CD4-positive, alpha-beta T cell treated with Interleukin-6 at 100 ng/mL for 8 hours (primary cell): ENCODE measurements around the gene ZNF609.
"Not testable (repeated sequence)": the region's sequence is repeated elsewhere in the genome, so short reads cannot be mapped to it uniquely, and the experiment has no call there.

Experiments used
- DNase-seq: peaks from one replicate; pipeline ENCODE4 v3.0.0-alpha.2; 2020; ENCODE audit warnings: mixed read lengths, low spot score

ZNF609 gene

DNA sequence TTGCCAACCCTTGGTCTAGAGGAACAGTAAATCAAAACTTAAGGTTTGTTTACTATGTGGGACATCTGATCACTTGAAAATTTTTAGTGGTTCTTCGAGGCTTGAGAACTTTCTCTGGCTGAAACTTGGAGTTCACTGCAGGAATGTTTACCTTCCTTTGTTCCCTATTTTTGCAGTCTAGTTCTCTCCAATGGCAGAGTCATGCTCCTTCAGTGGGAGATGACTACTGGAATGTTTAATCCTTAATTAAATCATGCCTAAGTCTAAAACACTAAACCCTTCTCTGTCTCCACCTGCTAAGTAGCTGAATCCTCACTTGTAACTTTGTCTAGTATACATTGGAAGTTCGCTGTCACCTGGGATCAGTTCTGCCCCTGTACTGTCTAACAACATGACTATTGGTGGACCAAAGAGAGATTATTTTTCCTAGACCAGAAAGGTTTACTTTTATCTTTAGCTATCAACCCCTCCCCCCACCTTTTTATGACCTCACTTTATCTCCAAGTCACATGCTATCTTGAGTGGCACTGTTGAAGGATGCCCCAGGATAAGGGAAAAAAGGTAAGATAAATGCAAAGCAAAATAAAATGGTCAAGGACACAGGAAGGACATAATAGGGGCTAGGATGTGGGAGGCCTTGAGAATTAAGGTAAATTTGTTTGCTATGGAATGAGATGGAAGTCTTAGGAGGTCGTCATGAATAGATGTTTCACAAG, 1.2 kb upstream of the ZNF609 start:
- no peak for DNase-seq

DNA sequence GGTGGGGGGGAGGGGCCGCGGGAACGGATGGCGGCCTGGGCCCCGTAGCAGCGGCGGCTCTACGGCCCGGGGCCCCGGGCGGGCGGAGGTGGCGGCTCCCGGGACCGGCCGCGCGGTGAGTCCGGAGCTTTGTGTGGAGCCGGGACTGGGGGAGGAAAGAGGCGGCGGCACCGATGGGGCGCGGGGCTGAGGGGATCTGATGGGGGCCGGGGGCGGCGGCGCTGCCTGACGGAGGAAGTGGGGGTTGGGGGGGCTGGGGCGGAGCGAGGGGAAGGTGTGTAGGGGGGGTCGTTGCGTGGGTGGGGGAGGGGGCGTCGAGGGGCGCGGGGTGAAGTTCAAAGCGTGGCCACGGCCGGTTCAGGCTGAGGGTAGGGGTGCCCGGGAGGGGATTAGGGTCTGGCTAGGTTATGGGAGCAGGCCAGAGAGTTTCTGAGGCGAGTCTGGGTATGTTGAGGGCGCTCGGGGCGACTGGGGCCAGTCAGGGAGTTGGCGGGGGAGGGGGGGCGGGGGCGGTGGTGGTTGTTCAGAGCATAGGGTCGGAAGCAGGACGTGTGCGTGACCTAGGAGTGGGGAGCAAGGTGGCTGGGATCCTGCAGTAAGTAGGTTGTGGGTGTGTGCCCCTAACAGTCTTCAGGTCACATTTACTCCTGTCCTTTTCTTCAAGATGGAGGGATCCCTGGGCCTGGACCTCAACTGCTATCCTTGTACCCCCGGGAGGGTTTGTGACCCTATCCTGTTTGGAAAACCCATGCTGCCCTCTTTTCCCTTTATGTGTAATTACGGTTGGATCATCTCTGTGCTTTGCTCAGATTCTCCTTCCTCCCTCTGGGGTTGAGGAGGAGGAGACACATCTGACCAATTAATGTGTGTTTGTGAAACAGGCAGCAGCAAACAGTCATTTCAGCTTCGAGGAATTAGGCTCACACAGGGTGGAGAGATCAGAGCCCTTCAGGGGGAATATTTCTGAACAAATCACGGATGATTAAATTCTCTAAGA, 644 bp downstream of the ZNF609 start:
- peak; percentile 25 for DNase-seq

DNA sequence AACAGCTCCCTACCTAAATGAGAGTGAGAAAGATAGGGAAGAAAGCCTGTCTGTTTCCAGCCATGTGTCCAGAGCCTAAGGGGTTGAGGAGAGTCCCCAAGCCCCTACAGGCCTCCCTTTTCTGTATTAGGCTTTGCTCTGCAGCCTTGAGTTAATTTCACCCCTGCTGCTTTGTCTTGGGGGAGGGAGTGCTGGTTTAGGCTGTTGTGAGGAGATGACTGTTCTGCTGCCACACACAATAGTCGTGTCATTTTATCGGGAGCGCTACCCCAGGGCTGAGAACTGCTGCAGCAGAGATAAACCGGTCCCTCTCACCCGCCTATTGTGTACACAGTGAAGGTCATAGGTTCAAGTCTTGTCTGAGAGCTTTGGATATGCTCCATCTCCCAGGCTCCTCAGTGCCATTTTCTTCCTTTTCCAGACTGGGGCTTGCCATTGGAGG, 1.4 kb downstream of the ZNF609 start:
- peak; percentile 4 for DNase-seq

DNA sequence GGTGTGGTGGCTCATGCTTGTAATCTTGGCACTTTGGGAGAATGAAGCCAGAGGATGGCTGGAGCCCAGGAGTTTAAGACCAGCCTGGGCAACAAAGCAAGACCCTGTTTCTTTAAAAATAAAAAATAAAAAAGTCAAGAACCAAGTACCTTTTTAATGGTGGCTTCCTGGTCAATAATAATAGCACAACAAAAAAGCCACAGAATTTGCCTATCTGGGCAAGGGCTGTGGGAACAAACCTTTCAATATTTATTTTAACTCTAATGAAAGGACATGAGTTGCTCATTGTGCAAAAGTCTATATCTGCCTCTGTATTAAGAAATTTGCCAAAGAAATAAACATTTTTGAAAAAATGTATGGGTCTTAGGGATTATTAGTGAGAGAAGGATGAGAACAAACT, 2.1 kb downstream of the ZNF609 start:
- DNase-seq: no peak

DNA sequence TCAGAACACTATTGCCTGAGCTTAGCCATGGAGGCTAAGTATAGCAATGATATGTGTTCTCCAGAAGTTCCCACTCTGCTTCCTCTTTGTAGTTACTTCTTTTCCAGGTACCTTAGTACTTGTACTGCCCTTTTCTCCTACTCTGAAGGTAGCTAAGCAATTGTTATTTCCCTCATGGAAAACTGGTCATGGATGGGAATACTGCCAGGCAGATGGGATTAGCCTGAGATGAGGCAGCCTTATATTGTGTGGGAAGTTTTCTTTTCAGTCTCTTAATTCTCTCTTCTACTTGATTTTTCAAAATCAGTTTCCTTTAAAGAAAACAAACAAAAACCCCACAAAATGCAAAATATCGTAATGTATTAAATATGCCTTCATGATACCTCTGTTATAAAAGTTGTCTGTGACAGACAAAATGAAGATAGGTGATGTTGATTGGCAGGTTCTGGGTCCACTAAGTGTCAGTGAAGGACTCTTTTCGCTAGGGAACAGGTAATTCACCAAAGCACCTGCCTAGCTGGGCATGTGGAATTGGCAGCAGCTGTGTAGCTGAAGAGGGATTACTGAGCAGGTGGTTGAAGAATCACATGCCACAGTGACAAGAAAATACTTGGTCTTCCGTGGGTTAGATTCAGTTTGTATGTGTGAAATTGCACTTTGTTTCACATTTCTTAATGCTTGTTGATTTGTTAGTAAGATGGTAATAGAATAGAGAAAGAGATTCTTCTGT, 4.1 kb downstream of the ZNF609 start:
- no peak for DNase-seq

DNA sequence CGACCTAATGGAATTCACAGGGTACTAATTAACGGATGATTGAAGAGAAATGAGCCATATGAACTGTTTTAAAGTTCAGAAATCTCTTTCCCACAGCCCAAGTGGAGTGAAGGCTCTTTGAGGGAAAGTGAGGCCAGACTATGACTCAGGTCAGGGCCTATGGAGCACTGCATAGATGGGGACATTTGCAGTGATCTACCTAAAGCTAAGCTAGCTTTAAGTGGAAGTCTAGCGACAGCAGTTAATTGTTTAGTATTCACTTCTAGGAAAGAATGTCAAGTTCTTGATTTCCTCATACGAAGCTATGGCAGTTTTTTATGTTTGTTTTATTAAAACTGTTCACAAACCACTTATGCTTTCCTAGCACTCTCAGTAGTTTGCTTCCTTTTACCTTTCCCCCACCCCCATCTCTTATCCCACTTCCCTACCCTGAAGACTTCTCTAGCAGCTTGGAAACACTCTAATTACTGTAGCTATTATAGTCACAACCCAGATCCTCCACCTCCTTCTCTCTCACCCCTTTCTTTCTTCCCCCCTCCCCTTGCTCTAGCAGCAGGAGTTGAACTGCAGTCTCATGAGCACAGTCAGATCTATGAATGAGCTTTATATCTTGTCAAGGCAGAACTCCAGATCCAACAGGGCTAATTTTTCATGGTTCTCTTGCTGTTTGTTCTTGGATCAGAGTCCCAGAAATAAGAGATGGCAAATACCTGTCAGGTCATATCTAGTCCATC, 6.2 kb downstream of the ZNF609 start:
- DNase-seq: no peak

DNA sequence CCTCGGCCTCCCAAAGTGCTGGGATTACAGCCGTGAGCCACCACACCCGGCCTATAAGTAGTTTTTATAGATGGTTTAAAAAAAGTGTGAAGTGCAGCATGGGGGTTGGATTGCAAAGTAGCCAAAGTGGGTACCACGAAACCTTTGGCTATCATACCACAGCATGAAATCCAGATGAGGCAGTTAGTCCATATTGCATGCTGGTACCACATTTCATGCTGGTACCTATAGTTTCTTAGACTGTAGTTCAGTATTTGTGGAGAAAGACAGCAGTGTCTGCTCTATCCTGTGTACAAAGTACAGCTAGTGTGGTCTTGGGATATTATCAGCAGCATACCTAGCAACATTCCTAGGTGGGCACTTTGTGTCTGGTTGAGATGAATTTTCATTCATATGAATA, 11.8 kb downstream of the ZNF609 start:
- no peak for DNase-seq

DNA sequence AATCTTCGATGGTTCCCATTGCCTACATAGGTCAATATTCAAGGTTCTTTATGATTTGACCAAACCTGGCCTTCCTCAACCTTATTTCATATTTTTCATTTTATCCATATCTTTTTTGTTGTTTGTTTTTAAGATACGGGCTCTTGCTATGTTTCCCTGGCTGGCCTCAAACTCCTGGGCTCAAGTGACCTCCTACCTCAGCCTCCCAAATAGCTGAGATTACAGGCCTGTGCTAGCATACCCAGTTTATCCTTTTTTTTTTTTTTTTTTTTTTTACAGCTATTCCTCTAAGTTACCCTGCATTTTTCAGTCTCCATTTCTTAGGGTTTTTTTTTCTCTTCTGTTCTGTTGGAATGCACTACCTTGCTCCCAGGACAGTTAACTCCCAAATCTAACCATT, 14.5 kb downstream of the ZNF609 start:
- DNase-seq: no peak

DNA sequence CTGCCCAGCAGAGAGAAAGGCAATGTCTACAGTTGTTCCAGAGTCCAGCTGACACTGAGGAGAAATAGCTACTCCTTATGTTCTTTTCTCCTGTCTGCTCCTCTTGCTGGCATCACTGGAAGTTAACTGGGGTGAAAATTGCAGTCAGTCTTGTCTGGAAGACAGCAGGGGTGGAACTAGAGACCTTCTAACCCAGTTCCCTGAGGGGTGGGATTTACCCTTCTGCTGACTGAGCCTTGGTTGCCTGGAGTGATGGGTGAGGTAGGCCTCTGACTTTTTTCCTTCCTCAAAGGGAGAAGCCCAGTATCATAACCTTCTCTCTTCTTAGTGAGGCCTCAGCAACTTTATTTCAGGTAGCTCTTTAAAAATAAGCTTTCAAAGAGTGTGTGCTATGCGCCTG, 16.2 kb downstream of the ZNF609 start:
- no peak for DNase-seq

DNA sequence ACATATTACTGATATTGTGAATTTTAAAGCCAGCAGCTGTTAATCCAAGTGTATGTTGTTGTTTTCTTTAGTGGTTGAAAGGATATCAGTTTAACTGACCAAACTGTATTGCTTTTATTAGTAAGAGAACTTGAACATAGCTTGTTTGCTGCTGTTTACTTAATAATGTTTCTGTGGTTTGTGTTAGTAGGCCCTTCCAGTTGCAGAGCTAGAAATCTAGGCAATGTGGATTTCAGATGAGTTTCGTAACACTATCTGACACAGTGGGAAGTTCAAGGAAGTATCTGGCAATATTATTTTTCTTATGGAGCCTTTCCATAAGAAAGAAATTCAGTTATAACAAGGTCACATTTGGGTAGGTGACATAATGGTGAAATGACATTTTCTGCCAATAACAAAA, 18.5 kb downstream of the ZNF609 start:
- DNase-seq: no peak

DNA sequence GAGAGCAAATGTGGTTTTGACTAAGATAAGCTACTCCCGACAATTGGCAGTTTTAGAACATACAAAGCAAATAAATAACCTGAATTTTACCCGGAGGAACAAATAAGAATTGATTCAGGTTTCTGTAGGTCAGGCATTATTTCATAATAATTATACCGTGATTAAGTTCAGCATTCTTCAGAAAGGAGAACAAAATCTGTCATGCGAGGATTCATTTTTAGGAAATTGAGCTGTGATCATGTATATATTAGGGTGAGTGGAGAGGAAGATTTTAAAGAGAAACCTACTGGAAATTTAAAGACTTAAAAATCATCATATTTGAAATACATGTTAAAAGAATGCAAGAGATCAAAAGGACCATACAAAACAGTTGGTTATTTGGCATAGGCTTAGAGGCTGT, 20.5 kb downstream of the ZNF609 start:
- DNase-seq: no peak

DNA sequence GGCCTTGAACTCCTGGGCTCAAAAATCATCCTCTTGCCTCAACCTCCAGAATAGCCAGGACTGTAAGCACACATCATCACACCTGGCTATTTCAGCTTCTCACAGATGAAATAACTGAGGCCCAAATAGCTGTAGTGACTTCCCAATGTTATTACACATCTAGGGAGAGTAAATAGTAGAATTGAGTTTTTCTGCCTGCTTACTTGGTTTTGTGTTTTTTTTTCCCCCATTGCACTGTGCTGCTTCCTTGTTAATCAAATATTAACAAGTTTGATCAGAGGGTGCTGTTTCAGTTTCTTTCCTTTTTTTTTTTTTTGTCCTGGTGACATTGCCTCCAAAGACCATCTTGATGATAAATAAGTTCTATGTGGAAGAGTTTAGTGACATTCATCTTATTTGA, 23.4 kb downstream of the ZNF609 start:
- DNase-seq: no peak

DNA sequence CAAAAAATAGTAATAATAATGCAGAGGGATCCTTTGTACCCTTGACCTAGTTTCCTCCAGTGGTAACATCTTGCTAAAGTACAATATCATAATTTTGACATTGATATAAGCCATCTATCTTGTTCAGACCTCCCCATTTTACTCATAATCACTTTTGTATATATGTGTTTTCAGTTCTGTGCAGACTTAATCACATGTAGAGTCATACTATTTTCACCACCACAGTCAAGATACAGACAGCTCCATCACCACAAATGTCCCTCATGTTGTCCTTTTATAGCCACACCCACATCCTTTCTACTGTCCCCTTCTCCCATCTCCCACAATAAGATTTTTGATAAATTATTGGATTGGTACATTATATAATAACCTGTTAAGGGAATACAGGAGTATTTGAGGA, 25.4 kb downstream of the ZNF609 start:
- DNase-seq: no peak

DNA sequence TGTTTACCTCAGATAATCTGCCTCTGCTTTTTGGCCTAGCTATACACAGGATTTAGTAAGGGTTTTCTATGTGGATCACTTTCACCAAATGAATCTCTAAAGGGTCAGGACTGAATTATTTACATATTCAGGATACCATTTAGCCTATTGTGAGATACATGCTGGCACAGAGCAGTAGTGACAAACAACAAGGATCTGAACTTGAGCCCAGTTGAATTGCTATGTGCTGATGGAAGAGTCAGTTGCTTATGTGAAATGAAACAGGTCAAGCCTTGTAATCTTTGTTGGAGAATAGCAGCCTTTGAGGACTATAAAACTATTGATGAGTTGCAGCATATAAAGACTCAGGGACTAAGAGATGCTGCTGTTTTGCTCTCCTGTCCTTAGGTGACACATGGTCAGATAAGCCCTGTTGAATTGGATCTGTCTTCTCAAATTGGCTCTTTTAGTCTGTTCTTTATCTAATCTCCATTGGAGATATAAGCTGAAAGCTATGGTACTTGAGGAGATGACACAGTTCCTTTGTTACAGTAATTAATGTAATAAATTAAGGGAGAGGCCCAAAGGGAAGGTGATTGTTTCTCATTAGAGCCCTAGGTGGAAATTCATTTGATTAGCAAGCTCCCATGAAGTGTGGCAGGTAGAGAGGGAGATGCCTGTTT, 30.4 kb downstream of the ZNF609 start:
- no peak for DNase-seq

DNA sequence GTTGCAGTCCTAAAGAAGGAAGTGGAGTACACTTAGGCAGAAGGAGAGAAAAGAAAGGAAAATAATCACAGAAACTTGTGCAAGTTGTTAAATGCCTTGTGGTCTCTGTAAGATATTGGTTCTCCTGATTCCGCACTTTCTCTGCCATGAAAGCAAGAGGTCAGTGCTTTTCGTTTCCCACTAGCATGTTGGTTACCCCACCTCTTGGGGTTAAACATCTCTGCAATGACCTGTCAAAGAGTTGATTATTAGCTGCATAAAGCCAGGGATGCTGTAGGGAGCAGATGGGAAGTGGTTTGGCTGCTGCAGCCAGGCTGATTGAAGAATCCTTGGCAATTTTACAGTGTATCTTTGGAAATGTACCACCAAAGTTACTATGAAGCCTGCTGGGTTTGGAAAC, 33.3 kb downstream of the ZNF609 start:
- DNase-seq: no peak

DNA sequence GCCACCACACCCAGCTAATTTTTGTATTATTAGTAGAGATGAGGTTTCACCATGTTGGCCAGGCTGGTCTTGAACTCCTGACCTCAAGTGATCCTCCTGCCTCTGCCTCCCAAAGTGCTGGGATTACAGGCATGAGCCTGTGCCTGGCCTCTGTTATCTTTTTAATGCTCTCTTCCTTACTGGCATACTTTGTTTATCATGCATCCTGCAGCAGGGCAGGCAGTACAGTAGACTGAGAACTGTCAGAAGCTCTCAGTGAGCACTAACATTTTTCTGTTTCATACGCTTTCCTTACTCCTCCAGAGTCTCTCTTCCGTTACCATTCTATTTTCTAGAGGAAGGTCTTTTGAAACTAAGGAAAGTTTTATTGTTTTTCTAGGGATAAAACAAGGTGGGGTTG, 35.6 kb downstream of the ZNF609 start:
- DNase-seq: not testable (repeated sequence)

DNA sequence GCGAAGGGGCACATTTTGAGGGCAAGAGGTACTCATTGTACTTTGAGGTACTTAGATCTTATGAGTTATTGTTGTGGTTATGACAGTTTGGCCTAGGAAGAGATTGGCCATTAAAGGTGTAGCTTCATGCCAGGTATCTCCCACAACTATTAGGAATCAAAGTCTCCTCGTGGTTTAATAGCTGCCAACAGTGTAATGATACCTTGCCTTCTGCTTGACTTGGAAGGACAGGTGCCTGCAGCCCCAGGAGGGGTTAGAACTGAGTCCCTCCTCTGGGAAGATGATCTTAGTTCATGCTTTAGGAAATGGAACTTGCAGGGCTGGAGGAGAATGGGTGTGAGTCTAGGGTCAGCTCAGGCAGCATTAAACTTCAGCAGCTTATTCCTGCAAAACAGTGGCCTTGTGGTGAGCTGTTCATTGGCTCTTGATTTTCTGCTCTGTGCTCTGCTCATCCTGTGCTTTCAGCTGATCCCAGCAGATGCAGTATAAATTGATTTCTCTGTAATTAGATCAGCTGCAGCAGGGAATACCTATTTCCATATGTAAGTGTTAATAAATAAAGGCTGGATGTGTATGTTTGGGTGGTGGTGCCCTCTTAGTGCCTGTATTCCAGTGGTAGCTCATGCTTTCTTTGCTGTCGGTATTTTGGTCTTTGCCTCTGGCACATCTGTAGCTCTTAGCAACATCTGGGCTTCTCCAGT, 40.5 kb downstream of the ZNF609 start:
- DNase-seq: no peak

DNA sequence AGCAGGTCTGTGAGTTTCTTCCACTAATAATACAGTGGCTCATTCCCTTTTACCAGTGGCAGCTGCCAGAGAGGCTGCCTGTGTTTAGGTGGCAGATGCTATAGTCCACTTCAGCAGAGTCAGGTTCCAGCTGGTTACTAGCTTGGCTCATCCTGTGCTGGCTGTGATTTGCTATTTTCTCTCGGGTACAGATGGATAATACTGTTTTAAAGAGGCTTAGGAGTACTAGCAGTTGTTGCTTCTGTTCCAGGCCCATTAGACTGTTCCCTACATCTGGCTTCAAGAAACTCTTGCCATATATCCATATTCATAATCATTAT, 41.0 kb downstream of the ZNF609 start:
- no peak for DNase-seq

DNA sequence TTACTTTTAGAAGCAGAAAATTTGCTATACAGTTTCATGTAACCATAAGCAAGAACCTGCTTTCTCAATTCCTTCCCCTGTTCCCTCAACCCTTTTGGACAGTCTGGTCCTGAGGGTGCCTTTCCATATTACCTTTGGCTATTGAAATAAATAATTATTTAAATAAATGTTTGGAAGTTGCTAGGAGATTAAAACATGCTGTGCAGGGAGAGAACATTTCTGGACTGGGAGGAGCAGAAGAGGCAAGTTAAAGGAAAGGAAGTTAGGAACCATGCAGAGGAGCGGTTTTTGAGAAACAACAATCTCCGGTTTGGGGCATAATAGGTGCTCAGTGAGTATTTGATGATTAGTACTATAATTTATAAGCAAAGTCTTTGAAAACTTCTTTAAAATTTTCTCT, 41.8 kb downstream of the ZNF609 start:
- no peak for DNase-seq

DNA sequence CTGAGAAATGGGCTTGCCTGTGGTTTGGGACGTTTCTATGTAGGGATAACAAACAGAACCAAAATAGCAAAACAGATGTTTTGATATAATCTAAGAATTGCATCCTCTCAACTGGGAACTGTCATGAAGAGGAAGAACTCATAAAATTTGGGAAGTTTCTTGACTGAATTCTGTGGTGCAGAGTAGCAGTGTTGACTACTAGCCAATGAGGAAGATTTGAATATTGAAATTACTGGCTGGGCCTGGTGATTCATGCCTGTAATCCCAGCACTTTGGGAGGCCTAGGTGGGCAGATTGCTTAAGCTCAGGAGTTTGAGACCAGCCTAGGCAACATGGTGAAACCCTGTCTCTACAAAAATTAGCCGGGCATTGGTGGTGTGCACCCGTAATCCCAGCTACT, 42.2 kb downstream of the ZNF609 start:
- no peak for DNase-seq

DNA sequence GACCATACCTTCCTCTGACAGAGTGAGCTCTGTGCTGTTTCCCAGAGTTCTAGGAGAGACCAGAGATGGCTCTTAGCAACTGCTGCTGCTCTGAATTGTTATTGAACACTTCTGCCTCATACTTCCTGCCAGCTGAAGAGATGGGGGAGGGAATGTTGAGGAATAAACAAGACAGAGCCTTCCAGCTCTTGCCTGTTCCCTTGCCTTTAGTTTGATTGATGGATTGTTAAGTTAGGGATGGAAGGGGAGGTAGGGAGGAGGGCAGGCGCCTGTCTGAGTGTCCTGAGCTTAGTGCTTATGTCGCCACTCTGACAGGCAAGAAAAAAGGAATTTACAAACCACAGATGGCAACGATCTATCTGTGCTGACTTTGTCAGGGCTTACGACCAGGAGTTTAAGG, 42.8 kb downstream of the ZNF609 start:
- peak; percentile 15 for DNase-seq
